ENCODE data around the gene SPATA31C2.

SPATA31C2 gene

GRCh38 chr9:88106492-88106891 lies 31.8 kb downstream of the SPATA31C2 start:
- Histone ChIP-seq H3K9me3 (ENCODE audit: control insufficient read depth, low read length) (no peaks in the 10 kb centered on the region), H3K4me2 (ENCODE audit: low read length) (no peak overlapping the region), H3K27me3 (ENCODE audit: control insufficient read depth, insufficient read depth, low read length) (no peaks in the 10 kb centered on the region), H3K9ac (no peak overlapping the region), H3K79me2 (no peaks in the 10 kb centered on the region), H3K4me3 (ENCODE audit: low read depth, low read length) (no peak overlapping the region), H3K27ac (no peak overlapping the region), H2AFZ (no peak overlapping the region), H3K36me3 (ENCODE audit: control insufficient read depth, insufficient read depth, low read length) (no peaks in the 10 kb centered on the region), H3K4me1 (no peaks in the 10 kb centered on the region)
- peak; percentile 18 for TF ChIP-seq CTCF (IDR thresholded peaks at IDR 0.05)

GRCh38 chr9:88092797-88093331 lies 45.4 kb downstream of the SPATA31C2 start:
- no peak overlapping the region for H3K27ac ChIP-seq
- H3K9ac ChIP-seq: no peak overlapping the region
- no peaks in the 10 kb centered on the region for H3K36me3 ChIP-seq (ENCODE audit: control insufficient read depth, insufficient read depth, low read length)
- no peaks in the 10 kb centered on the region for H3K4me1 ChIP-seq
- H3K79me2 ChIP-seq: no peaks in the 10 kb centered on the region
- H3K9me3 ChIP-seq (ENCODE audit: control insufficient read depth, low read length): no peaks in the 10 kb centered on the region
- no peak overlapping the region for H3K4me2 ChIP-seq (ENCODE audit: low read length)
- H3K27me3 ChIP-seq (ENCODE audit: control insufficient read depth, insufficient read depth, low read length): no peaks in the 10 kb centered on the region
- TF ChIP-seq CTCF (IDR thresholded peaks at IDR 0.05): no peak
- no peak overlapping the region for H2AFZ ChIP-seq
- no peak overlapping the region for H3K4me3 ChIP-seq (ENCODE audit: low read depth, low read length)

- Histone ChIP-seq H3K36me3 (ENCODE audit: control insufficient read depth, insufficient read depth, low read length) (no peaks in the 10 kb centered on the region), H3K4me3 (ENCODE audit: low read depth, low read length) (no peak overlapping the region), H2AFZ (peak overlapping the region; percentile 20), H3K9me3 (ENCODE audit: control insufficient read depth, low read length) (no peaks in the 10 kb centered on the region), H3K79me2 (no peaks in the 10 kb centered on the region), H3K4me2 (ENCODE audit: low read length) (no peak overlapping the region), H3K27me3 (ENCODE audit: control insufficient read depth, insufficient read depth, low read length) (no peaks in the 10 kb centered on the region), H3K9ac (no peak overlapping the region), H3K4me1 (no peaks in the 10 kb centered on the region), H3K27ac (no peak overlapping the region)
- TF ChIP-seq CTCF (IDR thresholded peaks at IDR 0.05): no peak
Observed at GRCh38 chr9:88090151-88090581, 48.1 kb downstream of the SPATA31C2 start.

- Histone ChIP-seq H3K79me2 (no peaks in the 10 kb centered on the region), H2AFZ (no peak overlapping the region), H3K9ac (no peak overlapping the region), H3K4me2 (ENCODE audit: low read length) (no peak overlapping the region), H3K4me1 (no peaks in the 10 kb centered on the region), H3K36me3 (ENCODE audit: control insufficient read depth, insufficient read depth, low read length) (no peaks in the 10 kb centered on the region), H3K27ac (no peak overlapping the region), H3K9me3 (ENCODE audit: control insufficient read depth, low read length) (no peaks in the 10 kb centered on the region), H3K4me3 (ENCODE audit: low read depth, low read length) (no peak overlapping the region), H3K27me3 (ENCODE audit: control insufficient read depth, insufficient read depth, low read length) (no peaks in the 10 kb centered on the region)
- no peak for TF ChIP-seq CTCF (IDR thresholded peaks at IDR 0.05)
Observed at GRCh38 chr9:88087906-88088305, 50.4 kb downstream of the SPATA31C2 start.

- no peak for TF ChIP-seq CTCF (IDR thresholded peaks at IDR 0.05)
- Histone ChIP-seq H3K4me1 (no peaks in the 10 kb centered on the region), H3K27me3 (ENCODE audit: control insufficient read depth, insufficient read depth, low read length) (no peaks in the 10 kb centered on the region), H3K79me2 (no peaks in the 10 kb centered on the region), H3K9me3 (ENCODE audit: control insufficient read depth, low read length) (no peaks in the 10 kb centered on the region), H3K36me3 (ENCODE audit: control insufficient read depth, insufficient read depth, low read length) (no peaks in the 10 kb centered on the region), H2AFZ (no peak overlapping the region), H3K4me2 (ENCODE audit: low read length) (no peak overlapping the region), H3K27ac (no peak overlapping the region), H3K4me3 (ENCODE audit: low read depth, low read length) (no peak overlapping the region), H3K9ac (no peak overlapping the region)
Observed at GRCh38 chr9:88085476-88085875, 52.8 kb downstream of the SPATA31C2 start.

All from parathyroid adenoma (tissue), 2 donors.